ENCODE results near the gene SHROOM2.

SHROOM2 gene

GRCh38 chrX:9865804-9866472, 79.7 kb downstream of the SHROOM2 start:
- DNase-seq (ENCODE audit: low read depth) = no peak

GRCh38 chrX:9866633-9867032, 80.4 kb downstream of the SHROOM2 start:
- DNase-seq (ENCODE audit: low read depth) = no peak

DNA sequence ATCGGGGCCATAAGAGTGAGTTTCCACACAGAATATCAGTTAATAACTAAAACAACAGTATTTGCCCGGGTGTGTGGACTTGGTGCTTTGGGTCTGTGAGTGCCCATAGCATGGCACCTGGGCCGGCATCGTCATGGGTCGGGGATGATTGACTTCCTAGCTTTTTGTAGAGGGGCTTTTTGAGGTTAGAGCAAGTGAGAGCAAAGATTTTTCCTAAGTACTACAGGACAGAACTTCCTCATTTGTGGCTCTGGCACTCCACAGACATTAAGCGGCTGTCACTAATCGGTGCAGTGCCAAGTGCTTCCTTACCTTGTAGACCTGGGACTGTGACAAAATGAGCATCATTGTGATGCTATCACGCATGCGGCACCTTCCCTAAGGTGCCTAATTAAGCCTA, 81.0 kb downstream of the SHROOM2 start:
- no peak for DNase-seq (ENCODE audit: low read depth)

DNA sequence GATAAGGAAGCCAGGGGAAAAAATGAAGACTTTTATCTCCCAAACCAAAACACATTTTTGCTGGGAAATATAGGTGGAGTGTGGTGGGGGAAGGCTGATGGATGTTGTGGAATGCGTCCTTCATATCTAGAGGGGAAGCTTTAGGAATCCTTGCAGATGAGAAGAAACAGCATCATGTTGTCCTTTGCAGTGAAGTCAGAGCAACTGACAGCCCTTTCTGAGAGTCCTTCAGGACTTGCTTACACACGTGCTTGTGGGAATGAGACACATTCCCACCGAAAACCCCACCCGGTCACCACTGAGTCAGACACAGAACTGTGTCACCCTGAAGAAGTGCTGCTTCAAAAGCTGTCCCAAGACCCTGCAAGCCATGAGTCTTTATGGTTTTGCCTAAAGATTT, 81.5 kb downstream of the SHROOM2 start:
- no peak for DNase-seq (ENCODE audit: low read depth)

- no peak for DNase-seq (ENCODE audit: low read depth)
Measured at GRCh38 chrX:9871701-9872268, 85.6 kb downstream of the SHROOM2 start.

DNA sequence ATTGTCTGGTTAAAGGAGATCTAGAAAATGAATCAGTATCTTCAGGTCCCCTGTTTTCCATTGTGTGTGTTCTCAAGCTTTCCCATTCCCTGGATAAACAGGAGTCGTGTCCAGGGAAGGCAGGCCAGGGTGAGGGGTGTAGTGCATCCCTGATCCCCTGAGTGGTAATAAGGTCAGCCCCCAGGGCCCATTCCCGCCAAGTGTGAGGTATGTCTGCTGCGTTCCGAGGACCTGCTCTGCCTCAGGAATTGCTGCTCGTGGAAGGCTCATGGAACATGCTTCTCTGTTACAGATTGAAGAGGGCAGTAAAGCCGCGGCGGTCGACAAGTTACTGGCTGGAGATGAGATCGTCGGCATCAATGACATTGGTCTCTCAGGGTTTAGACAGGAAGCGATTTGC, 87.1 kb downstream of the SHROOM2 start:
- no peak for DNase-seq (ENCODE audit: low read depth)

- no peak for DNase-seq (ENCODE audit: low read depth)
Measured at GRCh38 chrX:9873952-9874351, 87.7 kb downstream of the SHROOM2 start.

GRCh38 chrX:9874483-9874882, 88.3 kb downstream of the SHROOM2 start:
- no peak for DNase-seq (ENCODE audit: low read depth)

- no peak for DNase-seq (ENCODE audit: low read depth)
Measured at GRCh38 chrX:9875801-9876200, 89.6 kb downstream of the SHROOM2 start.

- DNase-seq (ENCODE audit: low read depth) = no peak
Measured at GRCh38 chrX:9876201-9876600, 90.0 kb downstream of the SHROOM2 start.

GRCh38 chrX:9878146-9878820, 92.1 kb downstream of the SHROOM2 start:
- no peak for DNase-seq (ENCODE audit: low read depth)

DNA sequence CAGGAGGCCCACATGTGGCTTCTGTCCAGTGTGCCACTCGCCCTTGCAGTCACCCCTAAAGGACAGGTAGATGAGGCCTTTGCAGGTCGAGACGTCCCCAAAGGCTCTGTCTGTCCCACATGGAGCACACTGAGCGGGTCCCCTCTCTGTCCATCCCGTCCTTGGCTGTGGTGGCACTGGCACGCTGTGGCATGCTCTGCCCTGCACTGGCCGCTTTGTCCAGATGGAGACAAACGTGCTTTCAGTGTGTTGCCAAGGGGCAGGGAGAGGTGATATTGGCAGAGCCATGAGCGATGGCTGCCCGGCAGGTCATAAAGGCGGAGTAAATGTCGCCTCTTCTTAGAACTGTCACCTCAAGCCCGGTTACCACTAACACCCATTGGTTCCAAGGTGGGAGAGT, 94.0 kb downstream of the SHROOM2 start:
- DNase-seq (ENCODE audit: low read depth) = no peak

GRCh38 chrX:9880870-9881269, 94.6 kb downstream of the SHROOM2 start:
- no peak for DNase-seq (ENCODE audit: low read depth)

GRCh38 chrX:9882669-9883446, 96.6 kb downstream of the SHROOM2 start:
- DNase-seq (ENCODE audit: low read depth) = no peak

- no peak for DNase-seq (ENCODE audit: low read depth)
Measured at GRCh38 chrX:9884031-9884779, 98.0 kb downstream of the SHROOM2 start.

DNA sequence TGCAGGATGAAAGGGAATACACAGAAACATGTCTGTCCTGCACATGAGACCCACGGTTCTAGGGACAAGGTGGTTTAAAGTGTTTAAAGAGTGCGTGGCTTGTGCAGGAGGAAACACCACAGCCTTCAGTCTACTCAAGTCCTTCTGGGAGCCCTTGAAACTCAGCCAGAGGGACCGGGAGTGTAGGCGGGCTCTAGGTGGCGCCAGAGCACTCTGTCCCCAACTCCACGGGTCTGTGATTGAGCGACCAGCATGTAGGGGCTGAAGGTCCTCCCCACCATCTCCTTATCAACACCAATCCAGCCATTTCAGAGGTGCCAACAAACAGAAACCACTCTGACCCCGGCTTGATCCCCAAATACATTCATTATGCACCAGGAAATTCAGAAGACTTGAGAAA, 98.9 kb downstream of the SHROOM2 start:
- no peak for DNase-seq (ENCODE audit: low read depth)

GRCh38 chrX:9887659-9888297, 101.5 kb downstream of the SHROOM2 start:
- no peak for DNase-seq (ENCODE audit: low read depth)

DNA sequence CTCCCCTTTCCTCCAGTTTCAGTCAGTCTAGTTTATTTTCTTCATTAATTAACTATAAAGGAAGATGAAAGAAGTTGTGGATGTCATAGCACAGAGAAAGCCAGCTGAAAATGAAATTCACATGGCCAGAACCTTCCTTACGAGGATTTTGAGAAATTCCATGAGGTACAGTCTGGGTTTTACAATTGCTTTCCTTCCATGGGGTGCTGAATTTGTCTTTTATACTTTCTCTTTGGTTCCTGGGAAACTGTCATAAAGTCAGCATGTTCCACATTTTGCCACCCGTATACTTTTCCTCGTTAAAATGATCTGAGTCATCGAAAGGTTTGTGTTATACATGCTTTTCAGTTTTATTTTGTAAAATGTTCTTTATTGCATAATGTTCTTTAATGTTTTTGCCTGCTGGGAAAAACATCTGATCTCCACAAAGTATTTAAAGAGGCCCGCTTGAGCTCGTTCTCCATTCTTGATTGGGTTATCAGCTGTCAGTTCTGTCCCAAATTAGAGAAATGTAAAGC, 102.8 kb downstream of the SHROOM2 start:
- no peak for DNase-seq (ENCODE audit: low read depth)

- no peak for DNase-seq (ENCODE audit: low read depth)
Measured at GRCh38 chrX:9890681-9891091, 104.5 kb downstream of the SHROOM2 start.

DNA sequence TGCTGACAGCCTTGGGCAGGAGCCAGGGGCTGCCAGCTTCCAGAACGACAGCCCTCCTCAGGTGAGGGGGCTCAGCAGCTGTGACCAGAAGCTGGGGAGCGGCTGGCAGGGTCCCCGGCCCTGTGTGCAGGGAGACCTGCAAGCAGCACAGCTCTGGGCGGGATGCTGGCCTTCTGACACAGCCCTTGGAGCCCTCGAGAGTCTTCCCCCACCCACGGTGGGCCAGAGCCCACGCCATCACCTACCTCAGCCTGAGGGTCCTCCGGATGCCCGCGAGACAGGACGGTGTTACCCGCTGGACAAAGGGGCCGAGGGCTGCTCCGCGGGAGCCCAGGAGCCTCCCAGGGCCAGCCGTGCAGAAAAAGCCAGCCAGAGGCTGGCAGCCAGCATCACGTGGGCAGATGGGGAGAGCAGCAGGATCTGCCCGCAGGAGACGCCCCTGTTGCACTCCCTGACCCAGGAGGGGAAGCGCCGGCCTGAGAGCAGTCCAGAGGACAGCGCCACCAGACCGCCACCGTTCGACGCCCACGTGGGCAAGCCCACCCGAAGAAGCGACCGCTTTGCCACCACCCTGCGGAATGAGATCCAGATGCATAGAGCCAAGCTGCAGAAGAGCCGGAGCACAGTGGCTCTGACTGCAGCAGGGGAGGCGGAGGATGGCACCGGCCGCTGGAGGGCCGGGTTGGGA, 109.1 kb downstream of the SHROOM2 start:
- no peak for DNase-seq (ENCODE audit: low read depth)

DNA sequence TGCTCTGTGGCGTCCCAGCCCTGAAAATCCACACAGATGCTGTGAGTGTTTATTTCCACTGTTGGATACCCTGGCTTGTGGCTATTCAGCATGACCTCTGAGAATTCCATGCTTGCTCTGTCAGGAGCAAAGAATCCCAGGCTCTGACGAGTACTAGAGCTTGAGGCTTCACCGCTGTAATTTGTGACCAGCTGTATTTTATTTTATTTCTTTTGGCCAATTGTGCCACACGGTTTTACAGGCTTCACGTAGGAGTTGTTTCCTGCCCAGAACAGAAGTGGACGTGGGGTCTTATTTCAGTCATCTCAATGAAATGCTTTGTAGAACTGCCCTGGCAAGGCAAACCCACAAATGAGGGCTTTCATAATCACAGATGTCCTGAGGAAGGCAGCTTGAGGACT, 111.5 kb downstream of the SHROOM2 start:
- DNase-seq (ENCODE audit: low read depth) = peak; percentile 48

All from HS-27A (cell line).